ENCODE data around the gene ANKS1B. TPM values are rescaled to one million over a fixed set of nuclear protein-coding genes. Genes with fewer than 3 reads are reported as not detected.

The ANKS1B gene
- total RNA-seq, 1 experiment from 2014 or later = 18.8 TPM

- H3K4me1 Mint-ChIP-seq (ENCODE audit: insufficient read depth, unreplicated experiment) = peaks cover 56% of the 10 kb centered on the region
- POLR2A ChIA-PET = interaction anchor here (1.3 to 1.6 kb wide), 4 partner anchors 43 to 284 kb away, joined by 3 to 10 read pairs (median 6); partner anchors contain the start of gene ACTR6
- DNase-seq (ENCODE audit: unreplicated experiment) = peak; percentile 86
- H3K9me3 Mint-ChIP-seq (ENCODE audit: unreplicated experiment) = no peaks in the 10 kb centered on the region
- peak overlapping the region; percentile 64 for H3K27ac Mint-ChIP-seq (ENCODE audit: low read depth, unreplicated experiment)
- BruUV-seq (replicated peaks) = no TSS peak
- H3K36me3 Mint-ChIP-seq (ENCODE audit: insufficient read depth, unreplicated experiment) = no peaks in the 10 kb centered on the region
- no peaks in the 10 kb centered on the region for H3K27me3 Mint-ChIP-seq (ENCODE audit: insufficient read depth, unreplicated experiment)
- intact Hi-C loops (cut with micrococcal nuclease) = loop anchor here (2.0 to 5.0 kb wide), 2 partner anchors 41 to 224 kb away; no protein-coding TSS in a partner anchor
- CTCF ChIA-PET = interaction anchor here (1.0 kb wide), 1 partner anchor 284 kb away, joined by 4 read pairs; the partner anchor contains the start of gene ACTR6
- no peak overlapping the region for H3K4me3 Mint-ChIP-seq (ENCODE audit: unreplicated experiment)
- TF ChIP-seq CTCF (IDR thresholded peaks at IDR 0.05; ENCODE audit: unreplicated experiment) = no peak
These were observed 68.2 kb downstream of the ANKS1B start for GRCh38 chr12:99916555-99916954.

- intact Hi-C loops (cut with micrococcal nuclease) = loop anchor here (2.0 to 5.0 kb wide), 2 partner anchors 42 to 225 kb away; no protein-coding TSS in a partner anchor
- BruUV-seq (replicated peaks) = no TSS peak
- no peak overlapping the region for H3K4me3 Mint-ChIP-seq (ENCODE audit: unreplicated experiment)
- H3K9me3 Mint-ChIP-seq (ENCODE audit: unreplicated experiment) = no peaks in the 10 kb centered on the region
- H3K27ac Mint-ChIP-seq (ENCODE audit: low read depth, unreplicated experiment) = peak overlapping the region; percentile 64
- H3K27me3 Mint-ChIP-seq (ENCODE audit: insufficient read depth, unreplicated experiment) = no peaks in the 10 kb centered on the region
- POLR2A ChIA-PET = interaction anchor here (0.7 to 1.6 kb wide), 3 partner anchors 44 to 1309 kb away, joined by 3 to 10 read pairs (median 6); partner anchors contain the start of gene ACTR6
- TF ChIP-seq CTCF (IDR thresholded peaks at IDR 0.05; ENCODE audit: unreplicated experiment) = no peak
- peaks cover 60% of the 10 kb centered on the region for H3K4me1 Mint-ChIP-seq (ENCODE audit: insufficient read depth, unreplicated experiment)
- no peaks in the 10 kb centered on the region for H3K36me3 Mint-ChIP-seq (ENCODE audit: insufficient read depth, unreplicated experiment)
- CTCF ChIA-PET = interaction anchor here (1.0 kb wide), 1 partner anchor 285 kb away, joined by 4 read pairs; the partner anchor contains the start of gene ACTR6
- DNase-seq (ENCODE audit: unreplicated experiment) = peak; percentile 46
These were observed 69.3 kb downstream of the ANKS1B start for GRCh38 chr12:99915251-99916082.

- intact Hi-C loops (cut with micrococcal nuclease) = loop anchor here (5.0 kb wide), 1 partner anchor 68 kb away; the partner anchor contains the start of gene ANKS1B
- ChIA-PET POLR2A (no interaction called here), CTCF (interaction anchor here (0.6 to 0.7 kb wide), 2 partner anchors 13 to 206 kb away, joined by 3 read pairs; no protein-coding TSS in a partner anchor)
- no peak overlapping the region for H3K4me3 Mint-ChIP-seq (ENCODE audit: unreplicated experiment)
- no peak for DNase-seq (ENCODE audit: unreplicated experiment)
- no peaks in the 10 kb centered on the region for H3K9me3 Mint-ChIP-seq (ENCODE audit: unreplicated experiment)
- peak overlapping the region; percentile 64 for H3K27ac Mint-ChIP-seq (ENCODE audit: low read depth, unreplicated experiment)
- H3K4me1 Mint-ChIP-seq (ENCODE audit: insufficient read depth, unreplicated experiment) = peaks cover 71% of the 10 kb centered on the region
- BruUV-seq (replicated peaks) = no TSS peak
- no peaks in the 10 kb centered on the region for H3K27me3 Mint-ChIP-seq (ENCODE audit: insufficient read depth, unreplicated experiment)
- no peak for TF ChIP-seq CTCF (IDR thresholded peaks at IDR 0.05; ENCODE audit: unreplicated experiment)
- no peaks in the 10 kb centered on the region for H3K36me3 Mint-ChIP-seq (ENCODE audit: insufficient read depth, unreplicated experiment)
These were observed 70.5 kb downstream of the ANKS1B start for GRCh38 chr12:99914206-99914605.

- Mint-ChIP-seq H3K4me1 (ENCODE audit: insufficient read depth, unreplicated experiment) (peaks cover 61% of the 10 kb centered on the region), H3K36me3 (ENCODE audit: insufficient read depth, unreplicated experiment) (no peaks in the 10 kb centered on the region), H3K27me3 (ENCODE audit: insufficient read depth, unreplicated experiment) (no peaks in the 10 kb centered on the region), H3K4me3 (ENCODE audit: unreplicated experiment) (peak overlapping the region; percentile 41), H3K9me3 (ENCODE audit: unreplicated experiment) (no peaks in the 10 kb centered on the region), H3K27ac (ENCODE audit: low read depth, unreplicated experiment) (peak overlapping the region; percentile 83)
- BruUV-seq (replicated peaks) = no TSS peak
- intact Hi-C loops (cut with micrococcal nuclease) = loop anchor here (2.0 to 5.0 kb wide), 2 partner anchors 70 to 101 kb away; partner anchors contain the start of gene ANKS1B
- CTCF ChIA-PET = interaction anchor here (1.4 kb wide), 1 partner anchor 132 kb away, joined by 4 read pairs; no protein-coding TSS in a partner anchor
- no peak for TF ChIP-seq CTCF (IDR thresholded peaks at IDR 0.05; ENCODE audit: unreplicated experiment)
- POLR2A ChIA-PET = no interaction called here
- peak; percentile 39 for DNase-seq (ENCODE audit: unreplicated experiment)
These were observed 72.8 kb downstream of the ANKS1B start for GRCh38 chr12:99911967-99912366.

Data from MCF 10A (cell line).